ENCODE data around the gene CHST10.
"Not testable (repeated sequence)": the region's sequence is repeated elsewhere in the genome, so short reads cannot be mapped to it uniquely, and the experiment has no call there.

Gene CHST10

GRCh38 chr2:100416935-100417710 is at the start of gene CHST10:
Gene CHST10 (minus strand): TSS chr2:100417668. CDS start chr2:100406675, 10,993 bp downstream.
- Histone ChIP-seq H3K4me3 (ENCODE audit: low read depth in 1 of 2, low read length in 2 of 2) (peak within 1 kb of the TSS; percentile 78 to 82), H3K4me1 (ENCODE audit: insufficient read depth, low read length) (peaks cover 15% of the 10 kb centered on the region), H3K27me3 (ENCODE audit: control insufficient read depth in 1 of 2, insufficient read depth in 2 of 2, low read length in 2 of 2) (no peaks in the 10 kb centered on the region), H3K9ac (ENCODE audit: low read length) (peak within 1 kb of the TSS; percentile 19), H3K27ac (ENCODE audit: low read depth, low read length) (peak within 1 kb of the TSS; percentile 70), H3K9me3 (ENCODE audit: low read length) (no peaks in the 10 kb centered on the region), H3K36me3 (ENCODE audit: insufficient read depth, low read length) (peaks cover 11% of the 10 kb centered on the region)

- no peak overlapping the region for H3K9ac ChIP-seq (ENCODE audit: low read length)
- no peaks in the 10 kb centered on the region for H3K9me3 ChIP-seq (ENCODE audit: low read length)
- no peak overlapping the region for H3K27ac ChIP-seq (ENCODE audit: low read depth, low read length)
- no peak overlapping the region for H3K4me3 ChIP-seq (ENCODE audit: low read depth in 1 of 2, low read length in 2 of 2)
- no peaks in the 10 kb centered on the region for H3K4me1 ChIP-seq (ENCODE audit: insufficient read depth, low read length)
- H3K36me3 ChIP-seq (ENCODE audit: insufficient read depth, low read length): no peaks in the 10 kb centered on the region
- H3K27me3 ChIP-seq (ENCODE audit: control insufficient read depth in 1 of 2, insufficient read depth in 2 of 2, low read length in 2 of 2): no peaks in the 10 kb centered on the region
These were observed 43.5 kb upstream of the CHST10 start for GRCh38 chr2:100460904-100461530.

DNA sequence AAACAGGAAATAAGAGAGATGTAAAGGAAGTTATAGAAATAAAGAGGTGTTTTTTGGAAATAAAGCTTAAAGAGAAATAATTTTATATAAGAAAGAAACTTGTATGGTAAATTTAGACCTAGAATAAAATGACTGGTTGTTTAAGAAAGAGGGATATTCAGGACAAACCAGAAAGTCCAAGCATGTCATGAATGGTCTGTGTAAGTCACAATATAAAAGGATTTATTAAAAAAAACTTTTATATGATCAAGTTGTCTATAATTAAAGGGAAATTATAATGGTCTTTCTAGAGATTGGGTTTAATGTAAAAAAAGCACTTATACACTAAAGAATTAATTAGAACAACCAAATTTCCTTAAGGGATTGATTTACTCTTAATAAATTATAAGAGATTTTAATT is 38.9 kb upstream of the CHST10 start:
- not testable (repeated sequence) for H3K27ac ChIP-seq (ENCODE audit: low read depth, low read length); H3K4me3 ChIP-seq (ENCODE audit: low read depth in 1 of 2, low read length in 2 of 2); H3K36me3 ChIP-seq (ENCODE audit: insufficient read depth, low read length); H3K27me3 ChIP-seq (ENCODE audit: control insufficient read depth in 1 of 2, insufficient read depth in 2 of 2, low read length in 2 of 2); H3K4me1 ChIP-seq (ENCODE audit: insufficient read depth, low read length); H3K9ac ChIP-seq (ENCODE audit: low read length); H3K9me3 ChIP-seq (ENCODE audit: low read length)

GRCh38 chr2:100453853-100454252 is 36.4 kb upstream of the CHST10 start:
- H3K27ac ChIP-seq (ENCODE audit: low read depth, low read length): no peak overlapping the region
- H3K4me3 ChIP-seq (ENCODE audit: low read depth in 1 of 2, low read length in 2 of 2): no peak overlapping the region
- H3K36me3 ChIP-seq (ENCODE audit: insufficient read depth, low read length): no peaks in the 10 kb centered on the region

GRCh38 chr2:100451734-100452133 is 34.3 kb upstream of the CHST10 start:
- no peak overlapping the region for H3K4me3 ChIP-seq (ENCODE audit: low read depth in 1 of 2, low read length in 2 of 2)
- no peak overlapping the region for H3K27ac ChIP-seq (ENCODE audit: low read depth, low read length)
- H3K9ac ChIP-seq (ENCODE audit: low read length): no peak overlapping the region
- H3K9me3 ChIP-seq (ENCODE audit: low read length): no peaks in the 10 kb centered on the region
- H3K27me3 ChIP-seq (ENCODE audit: control insufficient read depth in 1 of 2, insufficient read depth in 2 of 2, low read length in 2 of 2): no peaks in the 10 kb centered on the region
- peaks cover 6% of the 10 kb centered on the region for H3K4me1 ChIP-seq (ENCODE audit: insufficient read depth, low read length)
- H3K36me3 ChIP-seq (ENCODE audit: insufficient read depth, low read length): no peaks in the 10 kb centered on the region

More at GRCh38 chr2:100453853-100454252, 36.4 kb upstream of the CHST10 start:
- H3K4me1 ChIP-seq (ENCODE audit: insufficient read depth, low read length): peaks cover 6% of the 10 kb centered on the region
- no peak overlapping the region for H3K9ac ChIP-seq (ENCODE audit: low read length)
- no peaks in the 10 kb centered on the region for H3K27me3 ChIP-seq (ENCODE audit: control insufficient read depth in 1 of 2, insufficient read depth in 2 of 2, low read length in 2 of 2)
- H3K9me3 ChIP-seq (ENCODE audit: low read length): no peaks in the 10 kb centered on the region

DNA sequence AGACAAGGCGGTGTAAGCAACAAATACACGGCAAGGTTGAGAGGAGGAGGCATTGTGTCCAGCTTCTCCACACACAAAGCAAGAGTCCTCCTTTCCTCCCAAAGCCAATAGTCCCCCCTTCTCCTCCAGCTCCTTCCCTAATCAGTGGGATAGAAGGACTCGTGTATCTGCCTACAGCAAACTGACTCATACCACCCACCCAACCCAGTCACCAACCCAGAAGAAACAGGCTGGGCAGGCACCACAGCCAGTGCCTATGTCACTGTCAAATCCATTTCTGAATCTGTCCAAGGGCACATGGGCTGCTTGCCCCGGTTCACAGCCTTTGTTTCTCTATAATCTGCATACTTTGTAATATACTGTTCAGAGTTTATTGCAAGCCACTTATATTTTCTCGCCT is 33.6 kb upstream of the CHST10 start:
- Histone ChIP-seq H3K4me1 (ENCODE audit: insufficient read depth, low read length) (peaks cover 6% of the 10 kb centered on the region), H3K27ac (ENCODE audit: low read depth, low read length) (no peak overlapping the region), H3K9me3 (ENCODE audit: low read length) (no peaks in the 10 kb centered on the region), H3K27me3 (ENCODE audit: control insufficient read depth in 1 of 2, insufficient read depth in 2 of 2, low read length in 2 of 2) (no peaks in the 10 kb centered on the region), H3K4me3 (ENCODE audit: low read depth in 1 of 2, low read length in 2 of 2) (no peak overlapping the region), H3K36me3 (ENCODE audit: insufficient read depth, low read length) (no peaks in the 10 kb centered on the region), H3K9ac (ENCODE audit: low read length) (no peak overlapping the region)

DNA sequence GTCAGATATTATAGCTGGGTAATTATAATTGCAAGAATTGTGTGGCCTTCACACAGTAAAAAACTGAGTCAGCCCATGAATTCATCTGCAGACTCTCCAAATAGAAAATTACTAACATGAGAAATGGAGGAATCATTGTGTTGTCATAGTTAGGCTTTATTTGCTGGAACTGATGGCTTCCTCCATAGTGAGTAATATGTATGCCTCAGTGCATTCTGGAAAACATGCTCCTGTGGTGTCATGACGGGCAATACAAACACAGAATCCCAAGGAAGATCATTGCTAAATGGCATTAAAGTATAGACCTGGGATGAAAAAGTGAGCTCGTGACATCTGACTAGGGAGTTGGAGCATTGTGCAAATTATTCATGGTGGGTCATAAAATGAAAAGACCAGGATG is 29.2 kb upstream of the CHST10 start:
- Histone ChIP-seq H3K27ac (ENCODE audit: low read depth, low read length) (no peak overlapping the region), H3K36me3 (ENCODE audit: insufficient read depth, low read length) (no peaks in the 10 kb centered on the region), H3K27me3 (ENCODE audit: control insufficient read depth in 1 of 2, insufficient read depth in 2 of 2, low read length in 2 of 2) (no peaks in the 10 kb centered on the region), H3K9me3 (ENCODE audit: low read length) (no peaks in the 10 kb centered on the region), H3K9ac (ENCODE audit: low read length) (no peak overlapping the region), H3K4me1 (ENCODE audit: insufficient read depth, low read length) (no peaks in the 10 kb centered on the region), H3K4me3 (ENCODE audit: low read depth in 1 of 2, low read length in 2 of 2) (no peak overlapping the region)

DNA sequence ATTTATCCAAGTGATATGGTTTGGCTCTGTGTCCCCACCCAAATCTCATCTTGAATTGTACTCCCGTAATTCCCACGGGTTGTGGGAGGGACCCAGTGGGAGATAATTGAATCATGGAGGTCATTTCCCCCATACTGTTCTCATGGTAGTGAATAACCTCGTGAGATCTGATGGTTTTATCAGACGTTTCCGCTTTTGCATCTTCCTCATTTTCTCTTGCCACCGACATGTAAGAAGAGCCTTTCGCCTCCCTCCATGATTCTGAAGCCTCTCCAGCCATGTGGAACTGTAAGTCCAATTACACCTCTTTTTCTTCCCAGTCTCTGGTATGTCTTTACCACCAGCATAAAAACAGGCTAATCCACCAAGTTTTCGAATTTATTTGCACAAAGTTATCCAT is 20.3 kb upstream of the CHST10 start:
- no peaks in the 10 kb centered on the region for H3K9me3 ChIP-seq (ENCODE audit: low read length)
- no peak overlapping the region for H3K4me3 ChIP-seq (ENCODE audit: low read depth in 1 of 2, low read length in 2 of 2)
- no peak overlapping the region for H3K9ac ChIP-seq (ENCODE audit: low read length)
- no peak overlapping the region for H3K27ac ChIP-seq (ENCODE audit: low read depth, low read length)
- no peaks in the 10 kb centered on the region for H3K4me1 ChIP-seq (ENCODE audit: insufficient read depth, low read length)
- H3K27me3 ChIP-seq (ENCODE audit: control insufficient read depth in 1 of 2, insufficient read depth in 2 of 2, low read length in 2 of 2): no peaks in the 10 kb centered on the region
- no peaks in the 10 kb centered on the region for H3K36me3 ChIP-seq (ENCODE audit: insufficient read depth, low read length)

GRCh38 chr2:100429726-100430125 is 12.3 kb upstream of the CHST10 start:
- peaks cover 7% of the 10 kb centered on the region for H3K4me1 ChIP-seq (ENCODE audit: insufficient read depth, low read length)
- H3K9ac ChIP-seq (ENCODE audit: low read length): no peak overlapping the region
- no peaks in the 10 kb centered on the region for H3K9me3 ChIP-seq (ENCODE audit: low read length)
- H3K36me3 ChIP-seq (ENCODE audit: insufficient read depth, low read length): no peaks in the 10 kb centered on the region
- no peaks in the 10 kb centered on the region for H3K27me3 ChIP-seq (ENCODE audit: control insufficient read depth in 1 of 2, insufficient read depth in 2 of 2, low read length in 2 of 2)
- no peak overlapping the region for H3K4me3 ChIP-seq (ENCODE audit: low read depth in 1 of 2, low read length in 2 of 2)
- H3K27ac ChIP-seq (ENCODE audit: low read depth, low read length): no peak overlapping the region

GRCh38 chr2:100427627-100428258 is 10.3 kb upstream of the CHST10 start:
- no peaks in the 10 kb centered on the region for H3K36me3 ChIP-seq (ENCODE audit: insufficient read depth, low read length)
- H3K4me1 ChIP-seq (ENCODE audit: insufficient read depth, low read length): peaks cover 14% of the 10 kb centered on the region
- no peak overlapping the region for H3K4me3 ChIP-seq (ENCODE audit: low read depth in 1 of 2, low read length in 2 of 2)
- no peaks in the 10 kb centered on the region for H3K27me3 ChIP-seq (ENCODE audit: control insufficient read depth in 1 of 2, insufficient read depth in 2 of 2, low read length in 2 of 2)
- H3K9me3 ChIP-seq (ENCODE audit: low read length): no peaks in the 10 kb centered on the region
- no peak overlapping the region for H3K27ac ChIP-seq (ENCODE audit: low read depth, low read length)
- H3K9ac ChIP-seq (ENCODE audit: low read length): no peak overlapping the region

DNA sequence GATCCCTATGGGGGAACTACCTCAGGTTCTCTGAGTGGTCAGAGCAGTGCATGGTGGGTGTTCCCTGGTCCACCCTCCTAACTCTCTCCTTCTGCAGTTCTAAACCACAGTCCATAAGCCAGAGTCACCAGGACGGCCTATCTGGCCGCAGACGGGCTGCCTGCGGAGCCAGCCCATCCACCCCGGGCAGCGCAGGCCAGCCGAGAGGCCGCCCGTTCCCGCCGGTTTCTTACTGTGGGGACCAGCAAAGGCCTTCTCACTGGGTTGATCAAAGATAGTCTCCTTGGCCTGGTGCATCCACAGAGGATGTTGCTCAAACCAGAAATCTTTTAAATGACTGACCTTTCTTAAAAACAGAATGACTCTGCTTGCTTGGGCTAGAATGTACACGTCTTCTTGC is 9.6 kb upstream of the CHST10 start:
- Histone ChIP-seq H3K4me1 (ENCODE audit: insufficient read depth, low read length) (peaks cover 19% of the 10 kb centered on the region), H3K27ac (ENCODE audit: low read depth, low read length) (no peak overlapping the region), H3K36me3 (ENCODE audit: insufficient read depth, low read length) (no peaks in the 10 kb centered on the region), H3K9me3 (ENCODE audit: low read length) (no peaks in the 10 kb centered on the region), H3K9ac (ENCODE audit: low read length) (no peak overlapping the region), H3K4me3 (ENCODE audit: low read depth in 1 of 2, low read length in 2 of 2) (no peak overlapping the region), H3K27me3 (ENCODE audit: control insufficient read depth in 1 of 2, insufficient read depth in 2 of 2, low read length in 2 of 2) (no peaks in the 10 kb centered on the region)
